ENCODE data around the gene DHRS7. TPM values are rescaled to one million over a fixed set of nuclear protein-coding genes. Genes with fewer than 3 reads are reported as not detected.

DHRS7 gene
- total RNA-seq, 1 donor from 2014 or later: 36.8 TPM

GRCh38 chr14:60189923-60190840 lies 25.0 kb upstream of the DHRS7 start:
- intact Hi-C loops (cut with DNase I): no loop called here
- DNase-seq (ENCODE audit: low spot score): no peak

GRCh38 chr14:60188696-60189095 lies 23.5 kb upstream of the DHRS7 start:
- intact Hi-C loops (cut with DNase I): no loop called here
- DNase-seq (ENCODE audit: low spot score): no peak

GRCh38 chr14:60188115-60188514 lies 22.9 kb upstream of the DHRS7 start:
- intact Hi-C loops (cut with DNase I): no loop called here

GRCh38 chr14:60184905-60185555 lies 19.8 kb upstream of the DHRS7 start:
- intact Hi-C loops (cut with DNase I): loop anchor here (5.0 kb wide), 2 partner anchors 118 to 218 kb away; no protein-coding TSS in a partner anchor
- no peak for DNase-seq (ENCODE audit: low spot score)

More at GRCh38 chr14:60188115-60188514, 22.9 kb upstream of the DHRS7 start:
- DNase-seq (ENCODE audit: low spot score): no peak

GRCh38 chr14:60184146-60184904 lies 19.1 kb upstream of the DHRS7 start:
- intact Hi-C loops (cut with DNase I): loop anchor here (5.0 kb wide), 2 partner anchors 117 to 217 kb away; no protein-coding TSS in a partner anchor
- DNase-seq (ENCODE audit: low spot score): no peak

- intact Hi-C loops (cut with DNase I): loop anchor here (5.0 kb wide), 2 partner anchors 116 to 216 kb away; no protein-coding TSS in a partner anchor
Observed at GRCh38 chr14:60183741-60184140, 18.5 kb upstream of the DHRS7 start.

GRCh38 chr14:60183138-60183537 lies 17.9 kb upstream of the DHRS7 start:
- DNase-seq (ENCODE audit: low spot score): no peak
- intact Hi-C loops (cut with DNase I): loop anchor here (5.0 kb wide), 2 partner anchors 116 to 216 kb away; no protein-coding TSS in a partner anchor

More at GRCh38 chr14:60183741-60184140, 18.5 kb upstream of the DHRS7 start:
- DNase-seq (ENCODE audit: low spot score): no peak

GRCh38 chr14:60179431-60179869 lies 14.3 kb upstream of the DHRS7 start:
- DNase-seq (ENCODE audit: low spot score): no peak
- intact Hi-C loops (cut with DNase I): no loop called here

GRCh38 chr14:60178820-60179219 lies 13.6 kb upstream of the DHRS7 start:
- no peak for DNase-seq (ENCODE audit: low spot score)
- intact Hi-C loops (cut with DNase I): no loop called here

GRCh38 chr14:60178164-60178563 lies 13.0 kb upstream of the DHRS7 start:
- intact Hi-C loops (cut with DNase I): no loop called here
- no peak for DNase-seq (ENCODE audit: low spot score)

GRCh38 chr14:60175255-60175902 lies 10.2 kb upstream of the DHRS7 start:
- intact Hi-C loops (cut with DNase I): no loop called here
- DNase-seq (ENCODE audit: low spot score): no peak

- intact Hi-C loops (cut with DNase I): no loop called here
- no peak for DNase-seq (ENCODE audit: low spot score)
Observed at GRCh38 chr14:60174352-60175254, 9.4 kb upstream of the DHRS7 start.

- intact Hi-C loops (cut with DNase I): no loop called here
- no peak for DNase-seq (ENCODE audit: low spot score)
Observed at GRCh38 chr14:60171690-60172089, 6.5 kb upstream of the DHRS7 start.

- intact Hi-C loops (cut with DNase I): no loop called here
- DNase-seq (ENCODE audit: low spot score): no peak
Observed at GRCh38 chr14:60170948-60171347, 5.8 kb upstream of the DHRS7 start.

- intact Hi-C loops (cut with DNase I): loop anchor here (5.0 to 10.0 kb wide), 2 partner anchors 102 to 685 kb away; partner anchors contain the start of genes JKAMP and L3HYPDH
- DNase-seq (ENCODE audit: low spot score): no peak
Observed at GRCh38 chr14:60169722-60170121, 4.5 kb upstream of the DHRS7 start.

- no peak for DNase-seq (ENCODE audit: low spot score)
- intact Hi-C loops (cut with DNase I): loop anchor here (5.0 to 10.0 kb wide), 2 partner anchors 99 to 681 kb away; partner anchors contain the start of genes JKAMP and L3HYPDH
Observed at GRCh38 chr14:60166142-60166541, 944 bp upstream of the DHRS7 start.

- intact Hi-C loops (cut with DNase I): loop anchor here (2.0 to 10.0 kb wide), 4 partner anchors 75 to 681 kb away; partner anchors contain the start of genes JKAMP, L3HYPDH and PCNX4
- no peak for DNase-seq (ENCODE audit: low spot score)
Observed at GRCh38 chr14:60165547-60165876, 314 bp upstream of the DHRS7 start.

GRCh38 chr14:60164404-60164711 lies 840 bp downstream of the DHRS7 start:
- DNase-seq (ENCODE audit: low spot score): no peak
- intact Hi-C loops (cut with DNase I): loop anchor here (2.0 to 10.0 kb wide), 3 partner anchors 74 to 680 kb away; partner anchors contain the start of genes JKAMP, L3HYPDH and PCNX4

All from cardiac septum (tissue), 1 donor.